Measurements from ENCODE around the gene SUGP1.

Gene SUGP1

DNA sequence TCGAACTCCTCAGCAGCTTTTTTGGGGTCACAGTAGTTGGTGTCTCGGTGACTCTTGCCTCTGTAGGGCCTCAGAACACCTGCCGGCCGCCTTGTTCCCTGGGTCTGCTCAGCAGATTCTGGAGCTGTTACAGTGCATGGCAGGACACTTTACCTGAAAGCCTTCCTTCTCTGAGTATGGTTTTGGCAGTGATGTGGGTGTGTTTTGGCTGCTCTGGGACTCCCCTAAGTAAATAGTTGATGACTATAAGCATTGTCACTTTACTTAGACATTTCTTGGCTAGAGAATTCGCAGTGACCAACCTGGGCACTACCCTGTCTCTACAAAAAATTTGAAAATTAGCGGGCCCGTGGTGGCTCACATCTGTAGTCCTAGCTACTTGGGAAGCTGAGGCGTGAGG, 7.4 kb upstream of the SUGP1 start:
- Histone ChIP-seq H3K27ac (no peak overlapping the region), H3K9me3 (no peaks in the 10 kb centered on the region), H4K20me1 (peaks cover 96% of the 10 kb centered on the region), H3K4me3 (no peak overlapping the region), H3K4me1 (peaks cover 41% of the 10 kb centered on the region), H3K4me2 (no peak overlapping the region), H3K36me3 (peaks cover 94% of the 10 kb centered on the region), H3K9ac (no peak overlapping the region), H3K27me3 (no peaks in the 10 kb centered on the region)
- no peak for TF ChIP-seq Cebpa-rat (IDR thresholded peaks at IDR 0.05)

DNA sequence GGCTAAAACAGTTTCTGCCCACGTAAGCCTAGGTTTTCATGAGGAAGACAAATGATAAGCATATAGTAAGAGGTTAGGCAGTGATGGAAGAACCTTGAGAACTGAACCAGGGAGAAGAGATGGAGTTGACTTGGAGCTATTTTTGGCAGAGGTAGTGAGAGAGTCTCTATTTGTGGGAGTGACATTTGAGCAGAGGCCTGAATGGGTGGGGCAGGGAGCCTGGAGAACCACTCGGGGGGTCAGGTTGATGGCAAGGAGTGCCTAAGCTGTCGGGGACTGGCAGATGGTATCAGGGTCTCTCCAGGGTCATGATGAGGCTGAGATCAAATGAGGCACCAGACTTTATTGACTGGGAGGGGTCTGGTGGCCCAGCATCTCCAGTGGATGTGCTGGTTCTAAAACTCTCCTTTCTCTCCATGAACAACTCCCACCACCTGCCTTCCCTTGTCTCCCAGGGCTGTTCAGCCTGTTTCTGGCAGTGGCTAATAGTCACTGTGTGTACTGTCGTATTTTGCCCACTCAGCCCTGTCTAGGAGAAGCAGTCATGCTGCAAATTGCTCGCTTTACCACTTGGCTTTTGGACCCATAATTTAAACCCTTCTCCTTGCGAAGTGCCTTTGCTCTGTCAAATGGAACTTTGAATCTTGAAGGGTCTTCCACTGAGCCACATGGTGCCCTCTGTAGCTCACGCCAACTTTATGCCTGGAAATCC, 3.9 kb upstream of the SUGP1 start:
- no peak overlapping the region for H3K4me3 ChIP-seq
- peaks cover 61% of the 10 kb centered on the region for H3K36me3 ChIP-seq
- H3K4me1 ChIP-seq, result peaks cover 56% of the 10 kb centered on the region
- H3K4me2 ChIP-seq, result no peak overlapping the region
- TF ChIP-seq Cebpa-rat (IDR thresholded peaks at IDR 0.05), result no peak
- H3K27ac ChIP-seq, result no peak overlapping the region
- no peaks in the 10 kb centered on the region for H3K9me3 ChIP-seq
- H3K9ac ChIP-seq, result no peak overlapping the region
- H3K27me3 ChIP-seq, result no peaks in the 10 kb centered on the region
- H4K20me1 ChIP-seq, result peaks cover 67% of the 10 kb centered on the region

DNA sequence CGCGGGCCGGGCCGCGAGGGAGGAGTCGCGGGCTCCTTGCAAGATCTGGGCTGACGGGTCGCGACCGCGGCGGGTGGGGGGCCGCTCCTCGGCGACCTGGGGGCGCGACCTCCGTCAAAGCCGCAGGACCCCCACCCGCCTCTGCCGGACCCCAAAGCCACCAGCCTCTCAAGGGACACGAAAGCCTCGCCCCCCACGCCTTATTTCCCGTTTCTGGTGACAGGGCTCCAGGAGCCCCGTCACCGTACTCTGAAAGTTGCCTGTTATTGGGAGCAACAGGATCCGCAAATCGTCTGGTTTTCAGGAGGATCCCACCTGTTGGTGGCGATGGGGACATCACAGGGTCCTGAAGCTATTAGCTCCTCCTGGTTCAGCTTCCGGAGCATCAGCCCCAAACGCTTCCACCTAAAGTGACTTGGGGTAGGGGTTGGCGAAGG, 850 bp upstream of the SUGP1 start:
- TF ChIP-seq Cebpa-rat (IDR thresholded peaks at IDR 0.05), result no peak
- no peaks in the 10 kb centered on the region for H3K27me3 ChIP-seq
- H4K20me1 ChIP-seq, result peaks cover 57% of the 10 kb centered on the region
- peaks cover 49% of the 10 kb centered on the region for H3K36me3 ChIP-seq
- peak overlapping the region; percentile 98 for H3K4me2 ChIP-seq
- peak overlapping the region; percentile 99 for H3K9ac ChIP-seq
- no peaks in the 10 kb centered on the region for H3K9me3 ChIP-seq
- H3K4me1 ChIP-seq, result peaks cover 48% of the 10 kb centered on the region
- H3K4me3 ChIP-seq, result peak overlapping the region; percentile 99
- peak overlapping the region; percentile 99 for H3K27ac ChIP-seq

DNA sequence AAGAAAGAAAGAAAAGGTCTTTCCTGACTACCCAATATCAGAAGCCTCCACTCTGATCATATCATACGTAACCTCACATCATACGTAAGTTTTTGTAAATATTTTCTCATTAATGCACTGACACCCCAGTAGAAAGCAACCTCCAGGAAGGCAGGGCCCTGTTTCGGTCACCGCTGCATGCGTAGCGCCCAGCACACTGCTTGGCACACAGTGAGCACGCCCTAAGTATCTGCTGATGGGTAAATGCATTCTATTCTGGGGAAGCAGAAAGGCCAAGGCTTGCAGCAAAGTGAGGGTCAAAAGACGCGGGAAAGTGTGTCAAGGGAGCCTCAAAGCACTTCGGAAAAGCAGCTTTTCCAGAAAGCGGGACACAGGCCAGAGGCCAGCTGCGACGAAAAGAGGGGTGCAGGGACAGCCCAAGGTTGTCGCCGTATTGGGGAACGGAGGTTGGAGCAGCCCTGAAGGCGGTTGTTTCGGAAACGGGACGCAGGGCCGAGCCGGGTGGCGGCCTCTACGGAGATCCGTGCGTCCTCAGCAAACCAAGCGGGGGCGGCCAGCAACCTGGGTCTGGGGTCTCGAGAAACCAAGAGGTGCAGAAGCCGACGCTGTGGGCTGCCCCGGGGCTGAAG, 463 bp downstream of the SUGP1 start:
- peaks cover 48% of the 10 kb centered on the region for H3K4me1 ChIP-seq
- peak overlapping the region; percentile 99 for H3K9ac ChIP-seq
- peak overlapping the region; percentile 99 for H3K4me3 ChIP-seq
- no peaks in the 10 kb centered on the region for H3K9me3 ChIP-seq
- no peak for TF ChIP-seq Cebpa-rat (IDR thresholded peaks at IDR 0.05)
- peaks cover 49% of the 10 kb centered on the region for H3K36me3 ChIP-seq
- H3K27me3 ChIP-seq, result no peaks in the 10 kb centered on the region
- H3K27ac ChIP-seq, result peak overlapping the region; percentile 99
- peaks cover 57% of the 10 kb centered on the region for H4K20me1 ChIP-seq
- peak overlapping the region; percentile 93 for H3K4me2 ChIP-seq

DNA sequence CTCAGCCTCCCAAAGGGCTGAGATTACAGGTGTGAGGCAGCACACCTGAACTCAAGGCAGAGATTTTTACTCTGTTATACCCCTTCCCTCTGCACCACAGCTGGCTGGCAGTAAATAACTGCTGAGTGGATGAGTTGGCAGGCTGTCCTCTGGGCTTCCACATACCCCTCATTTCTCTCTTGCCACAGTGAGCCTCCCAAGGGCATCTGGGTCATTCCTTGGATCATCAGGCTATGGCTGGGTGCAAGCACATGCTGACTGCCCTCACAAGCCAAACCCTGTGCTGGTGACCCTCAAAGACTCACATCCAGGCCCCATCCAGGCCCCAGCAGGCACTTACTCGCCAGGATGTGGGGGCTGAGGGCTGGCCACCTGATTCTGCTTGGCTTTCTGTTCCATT, 4.2 kb downstream of the SUGP1 start:
- peaks cover 17% of the 10 kb centered on the region for H3K4me1 ChIP-seq
- no peak overlapping the region for H3K4me2 ChIP-seq
- H3K27me3 ChIP-seq, result no peaks in the 10 kb centered on the region
- no peak for TF ChIP-seq Cebpa-rat (IDR thresholded peaks at IDR 0.05)
- H4K20me1 ChIP-seq, result peaks cover 62% of the 10 kb centered on the region
- H3K9ac ChIP-seq, result 0 out of 2 replicates have a peak overlapping the region, but pooled peaks have one; percentile 10
- no peak overlapping the region for H3K4me3 ChIP-seq
- H3K27ac ChIP-seq, result no peak overlapping the region
- H3K9me3 ChIP-seq, result no peaks in the 10 kb centered on the region
- peaks cover 64% of the 10 kb centered on the region for H3K36me3 ChIP-seq

DNA sequence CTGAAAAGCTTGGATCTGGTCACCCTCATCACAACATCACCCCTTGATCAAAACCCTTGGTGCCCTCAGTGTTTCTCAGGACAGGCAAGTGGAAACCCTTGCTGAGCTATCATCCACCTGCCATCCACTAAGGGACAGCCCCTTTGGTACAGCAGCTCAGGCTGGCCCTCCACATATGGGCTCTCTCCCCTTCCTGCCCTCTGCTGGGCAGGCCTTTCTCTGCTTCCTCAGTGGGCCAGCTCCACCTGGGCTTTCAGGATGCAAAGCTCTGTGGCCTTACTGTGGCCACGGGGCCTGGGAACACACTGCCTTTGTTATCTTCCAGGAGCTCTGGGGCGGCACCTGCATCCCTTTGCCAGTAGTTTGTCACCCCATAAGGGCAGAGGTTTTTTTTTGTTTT, 4.9 kb downstream of the SUGP1 start:
- H4K20me1 ChIP-seq, result peaks cover 62% of the 10 kb centered on the region
- H3K36me3 ChIP-seq, result peaks cover 70% of the 10 kb centered on the region
- H3K4me3 ChIP-seq, result no peak overlapping the region
- no peak overlapping the region for H3K9ac ChIP-seq
- H3K27ac ChIP-seq, result no peak overlapping the region
- no peak overlapping the region for H3K4me2 ChIP-seq
- TF ChIP-seq Cebpa-rat (IDR thresholded peaks at IDR 0.05), result no peak
- no peaks in the 10 kb centered on the region for H3K27me3 ChIP-seq
- peaks cover 17% of the 10 kb centered on the region for H3K4me1 ChIP-seq
- no peaks in the 10 kb centered on the region for H3K9me3 ChIP-seq

DNA sequence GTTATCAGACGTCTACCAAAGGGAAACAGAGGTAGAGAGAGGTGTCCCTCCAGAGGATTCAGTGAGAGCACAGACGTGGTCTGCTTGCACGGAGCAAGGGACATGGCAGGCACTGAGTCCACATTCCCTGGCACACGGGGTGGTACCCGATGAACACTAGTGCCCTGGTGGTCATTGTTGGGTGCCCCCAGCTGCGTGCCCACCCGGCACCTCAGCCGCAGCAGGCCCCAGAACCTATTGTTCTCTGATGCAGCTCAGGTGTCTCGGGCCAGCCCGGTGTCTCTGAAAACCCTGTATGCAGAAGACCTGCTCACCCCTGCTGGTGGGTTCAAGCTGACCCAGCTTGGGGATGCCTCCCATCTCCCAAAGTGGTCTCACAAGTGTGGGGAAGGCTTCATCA, 11.9 kb downstream of the SUGP1 start:
- Histone ChIP-seq H3K9ac (no peak overlapping the region), H4K20me1 (peaks cover 63% of the 10 kb centered on the region), H3K9me3 (no peaks in the 10 kb centered on the region), H3K4me3 (no peak overlapping the region), H3K4me1 (no peaks in the 10 kb centered on the region), H3K27me3 (no peaks in the 10 kb centered on the region), H3K27ac (no peak overlapping the region), H3K36me3 (peaks cover 100% of the 10 kb centered on the region), H3K4me2 (no peak overlapping the region)
- no peak for TF ChIP-seq Cebpa-rat (IDR thresholded peaks at IDR 0.05)

DNA sequence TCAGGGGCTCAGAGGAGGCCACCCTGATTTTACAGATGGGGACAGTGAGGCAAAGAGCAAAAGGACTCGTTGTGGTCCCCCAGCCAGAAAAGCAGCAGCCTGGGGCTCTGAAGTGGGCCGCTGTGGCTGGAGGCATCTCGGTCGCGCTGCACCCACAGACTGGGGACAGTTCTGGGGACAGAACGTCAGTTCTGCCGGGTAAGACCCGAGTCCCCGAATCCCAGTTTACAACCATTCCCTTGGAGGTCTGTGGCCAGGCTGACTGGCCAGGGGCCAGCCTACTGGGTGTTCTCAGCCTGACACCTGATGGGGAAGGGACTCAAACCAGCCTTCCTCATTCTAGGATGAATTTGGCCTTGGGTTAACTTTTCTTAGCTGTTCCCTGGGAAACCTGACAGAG, 14.1 kb downstream of the SUGP1 start:
- H3K36me3 ChIP-seq, result peaks cover 99% of the 10 kb centered on the region

DNA sequence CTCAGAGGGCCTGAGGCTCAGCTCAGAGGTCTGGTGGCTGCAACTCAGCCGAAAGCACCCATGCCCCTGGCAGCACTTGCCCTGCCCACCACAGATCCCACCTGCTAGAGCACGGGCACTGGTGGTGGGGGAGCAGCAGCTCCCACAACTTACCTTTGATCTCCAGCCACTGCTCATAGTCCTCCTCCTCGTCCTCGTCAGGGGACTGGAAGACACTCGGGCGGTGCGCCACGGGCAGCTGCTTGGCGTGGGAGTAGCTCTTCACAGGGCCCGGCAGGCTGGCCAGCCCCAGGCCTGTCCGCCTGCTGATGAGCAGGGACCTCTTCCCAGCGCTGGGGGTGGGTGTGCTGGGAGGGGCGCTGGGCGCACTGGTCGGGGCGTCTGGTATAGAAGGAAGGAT, 14.6 kb downstream of the SUGP1 start:
- Histone ChIP-seq H3K9me3 (no peaks in the 10 kb centered on the region), H3K4me3 (no peak overlapping the region), H3K9ac (no peak overlapping the region), H3K36me3 (peaks cover 99% of the 10 kb centered on the region), H3K27me3 (no peaks in the 10 kb centered on the region), H3K4me1 (no peaks in the 10 kb centered on the region), H3K4me2 (no peak overlapping the region), H4K20me1 (peaks cover 43% of the 10 kb centered on the region), H3K27ac (no peak overlapping the region)
- no peak for TF ChIP-seq Cebpa-rat (IDR thresholded peaks at IDR 0.05)

More for the DNA sequence above, 14.1 kb downstream of the SUGP1 start:
- no peak for TF ChIP-seq Cebpa-rat (IDR thresholded peaks at IDR 0.05)
- H3K4me2 ChIP-seq, result no peak overlapping the region
- no peaks in the 10 kb centered on the region for H3K27me3 ChIP-seq
- H3K4me1 ChIP-seq, result no peaks in the 10 kb centered on the region
- H3K27ac ChIP-seq, result no peak overlapping the region
- H4K20me1 ChIP-seq, result peaks cover 43% of the 10 kb centered on the region
- no peaks in the 10 kb centered on the region for H3K9me3 ChIP-seq
- no peak overlapping the region for H3K9ac ChIP-seq
- H3K4me3 ChIP-seq, result no peak overlapping the region

DNA sequence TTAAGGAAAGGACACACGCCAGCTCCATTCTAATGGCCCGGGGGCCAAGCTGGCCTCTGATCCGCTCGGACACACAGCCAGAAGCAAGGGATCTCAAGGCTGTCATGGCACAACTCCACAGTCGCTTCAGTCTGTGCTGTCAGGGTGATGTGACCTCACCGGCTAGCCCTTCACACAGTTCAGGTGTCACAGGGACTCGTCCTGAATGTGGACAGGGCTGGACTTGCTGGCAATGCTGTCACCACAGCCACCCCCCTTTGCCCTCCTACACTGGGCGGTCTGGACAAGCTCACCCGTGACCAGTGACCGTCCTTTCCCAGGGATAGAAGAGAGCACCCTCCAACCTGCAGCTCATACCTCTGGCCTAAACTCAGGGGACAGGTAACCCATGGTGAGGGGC, 15.2 kb downstream of the SUGP1 start:
- Histone ChIP-seq H3K9me3 (no peaks in the 10 kb centered on the region), H3K27me3 (no peaks in the 10 kb centered on the region), H3K9ac (no peak overlapping the region), H3K4me3 (no peak overlapping the region), H3K4me2 (no peak overlapping the region), H4K20me1 (peaks cover 43% of the 10 kb centered on the region), H3K36me3 (peaks cover 99% of the 10 kb centered on the region), H3K4me1 (no peaks in the 10 kb centered on the region), H3K27ac (no peak overlapping the region)
- no peak for TF ChIP-seq Cebpa-rat (IDR thresholded peaks at IDR 0.05)
